ENCODE results near the gene BMPR1B.

DNA sequence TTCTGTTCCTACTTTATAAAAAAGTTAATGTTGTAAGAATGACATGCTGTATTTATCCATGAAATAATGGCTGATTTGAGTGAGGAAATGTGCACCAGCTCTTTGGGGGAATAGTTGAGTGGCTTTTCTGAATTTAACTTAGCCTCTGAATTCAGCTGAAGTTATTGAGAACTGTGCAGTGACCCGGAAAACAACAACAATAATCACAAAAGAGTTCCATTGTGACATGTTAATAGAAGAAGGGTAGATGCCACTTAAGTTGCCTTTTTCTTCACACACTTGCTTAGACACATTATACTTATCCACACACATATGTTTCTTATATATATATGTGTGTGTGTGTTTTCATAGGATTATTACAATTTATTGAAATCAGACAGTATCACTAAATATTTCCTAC lies 301.2 kb downstream of the BMPR1B start:
- TF ChIP-seq, protein P1, sequence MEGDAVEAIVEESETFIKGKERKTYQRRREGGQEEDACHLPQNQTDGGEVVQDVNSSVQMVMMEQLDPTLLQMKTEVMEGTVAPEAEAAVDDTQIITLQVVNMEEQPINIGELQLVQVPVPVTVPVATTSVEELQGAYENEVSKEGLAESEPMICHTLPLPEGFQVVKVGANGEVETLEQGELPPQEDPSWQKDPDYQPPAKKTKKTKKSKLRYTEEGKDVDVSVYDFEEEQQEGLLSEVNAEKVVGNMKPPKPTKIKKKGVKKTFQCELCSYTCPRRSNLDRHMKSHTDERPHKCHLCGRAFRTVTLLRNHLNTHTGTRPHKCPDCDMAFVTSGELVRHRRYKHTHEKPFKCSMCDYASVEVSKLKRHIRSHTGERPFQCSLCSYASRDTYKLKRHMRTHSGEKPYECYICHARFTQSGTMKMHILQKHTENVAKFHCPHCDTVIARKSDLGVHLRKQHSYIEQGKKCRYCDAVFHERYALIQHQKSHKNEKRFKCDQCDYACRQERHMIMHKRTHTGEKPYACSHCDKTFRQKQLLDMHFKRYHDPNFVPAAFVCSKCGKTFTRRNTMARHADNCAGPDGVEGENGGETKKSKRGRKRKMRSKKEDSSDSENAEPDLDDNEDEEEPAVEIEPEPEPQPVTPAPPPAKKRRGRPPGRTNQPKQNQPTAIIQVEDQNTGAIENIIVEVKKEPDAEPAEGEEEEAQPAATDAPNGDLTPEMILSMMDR (IDR thresholded peaks at IDR 0.05; ENCODE audit: insufficient read depth, low read length) = no peak
- TF ChIP-seq POLR2AphosphoS5 (IDR thresholded peaks at IDR 0.05; ENCODE audit: low read depth) = no peak
- TF ChIP-seq GABPA (IDR thresholded peaks at IDR 0.05; ENCODE audit: low read depth) = no peak
- TF ChIP-seq, protein P2, sequence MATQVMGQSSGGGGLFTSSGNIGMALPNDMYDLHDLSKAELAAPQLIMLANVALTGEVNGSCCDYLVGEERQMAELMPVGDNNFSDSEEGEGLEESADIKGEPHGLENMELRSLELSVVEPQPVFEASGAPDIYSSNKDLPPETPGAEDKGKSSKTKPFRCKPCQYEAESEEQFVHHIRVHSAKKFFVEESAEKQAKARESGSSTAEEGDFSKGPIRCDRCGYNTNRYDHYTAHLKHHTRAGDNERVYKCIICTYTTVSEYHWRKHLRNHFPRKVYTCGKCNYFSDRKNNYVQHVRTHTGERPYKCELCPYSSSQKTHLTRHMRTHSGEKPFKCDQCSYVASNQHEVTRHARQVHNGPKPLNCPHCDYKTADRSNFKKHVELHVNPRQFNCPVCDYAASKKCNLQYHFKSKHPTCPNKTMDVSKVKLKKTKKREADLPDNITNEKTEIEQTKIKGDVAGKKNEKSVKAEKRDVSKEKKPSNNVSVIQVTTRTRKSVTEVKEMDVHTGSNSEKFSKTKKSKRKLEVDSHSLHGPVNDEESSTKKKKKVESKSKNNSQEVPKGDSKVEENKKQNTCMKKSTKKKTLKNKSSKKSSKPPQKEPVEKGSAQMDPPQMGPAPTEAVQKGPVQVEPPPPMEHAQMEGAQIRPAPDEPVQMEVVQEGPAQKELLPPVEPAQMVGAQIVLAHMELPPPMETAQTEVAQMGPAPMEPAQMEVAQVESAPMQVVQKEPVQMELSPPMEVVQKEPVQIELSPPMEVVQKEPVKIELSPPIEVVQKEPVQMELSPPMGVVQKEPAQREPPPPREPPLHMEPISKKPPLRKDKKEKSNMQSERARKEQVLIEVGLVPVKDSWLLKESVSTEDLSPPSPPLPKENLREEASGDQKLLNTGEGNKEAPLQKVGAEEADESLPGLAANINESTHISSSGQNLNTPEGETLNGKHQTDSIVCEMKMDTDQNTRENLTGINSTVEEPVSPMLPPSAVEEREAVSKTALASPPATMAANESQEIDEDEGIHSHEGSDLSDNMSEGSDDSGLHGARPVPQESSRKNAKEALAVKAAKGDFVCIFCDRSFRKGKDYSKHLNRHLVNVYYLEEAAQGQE (IDR thresholded peaks at IDR 0.05; ENCODE audit: insufficient replicate concordance, low read depth) = no peak

All from HL-60 (cell line).